Measurements from ENCODE around the gene LAMA2.

The LAMA2 gene

DNA sequence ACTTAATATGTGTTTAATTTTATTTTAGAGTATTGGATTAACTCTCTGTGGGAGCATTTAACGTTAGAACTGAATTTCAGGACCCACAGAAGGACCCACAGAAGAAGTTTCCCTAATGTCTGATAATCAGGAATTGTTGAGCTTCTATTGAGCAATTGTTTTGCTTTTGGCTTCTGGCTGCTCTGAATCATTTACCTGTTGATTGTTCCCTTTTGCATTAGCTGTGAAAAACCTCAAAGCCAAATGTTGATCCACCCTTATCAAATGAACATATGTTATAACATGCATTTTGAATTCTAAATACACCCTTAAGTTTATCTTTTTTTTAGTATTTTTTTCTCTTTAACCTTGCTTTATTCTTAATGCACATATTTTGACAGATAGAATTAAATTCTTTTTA, 393.5 kb downstream of the LAMA2 start:
- no peak for DNase-seq

DNA sequence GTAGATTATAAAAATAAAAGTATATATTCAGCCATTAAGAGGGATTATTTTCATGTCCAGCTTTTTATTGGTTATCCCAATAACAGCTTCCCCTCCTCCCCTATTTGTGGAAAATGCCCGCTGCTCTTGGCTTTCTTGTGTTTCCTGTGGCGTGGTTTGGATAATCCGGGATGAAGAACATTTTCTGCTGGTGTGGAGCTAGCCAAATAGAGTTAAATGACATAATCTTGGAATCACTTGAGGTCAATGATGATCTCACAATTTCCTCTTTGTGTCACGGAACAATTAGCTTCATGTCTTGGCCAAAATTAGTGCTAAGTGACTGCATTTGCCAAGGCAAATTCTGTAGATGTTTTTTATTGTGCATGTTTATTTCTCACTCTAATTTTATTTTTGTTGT, 394.0 kb downstream of the LAMA2 start:
- no peak for DNase-seq

DNA sequence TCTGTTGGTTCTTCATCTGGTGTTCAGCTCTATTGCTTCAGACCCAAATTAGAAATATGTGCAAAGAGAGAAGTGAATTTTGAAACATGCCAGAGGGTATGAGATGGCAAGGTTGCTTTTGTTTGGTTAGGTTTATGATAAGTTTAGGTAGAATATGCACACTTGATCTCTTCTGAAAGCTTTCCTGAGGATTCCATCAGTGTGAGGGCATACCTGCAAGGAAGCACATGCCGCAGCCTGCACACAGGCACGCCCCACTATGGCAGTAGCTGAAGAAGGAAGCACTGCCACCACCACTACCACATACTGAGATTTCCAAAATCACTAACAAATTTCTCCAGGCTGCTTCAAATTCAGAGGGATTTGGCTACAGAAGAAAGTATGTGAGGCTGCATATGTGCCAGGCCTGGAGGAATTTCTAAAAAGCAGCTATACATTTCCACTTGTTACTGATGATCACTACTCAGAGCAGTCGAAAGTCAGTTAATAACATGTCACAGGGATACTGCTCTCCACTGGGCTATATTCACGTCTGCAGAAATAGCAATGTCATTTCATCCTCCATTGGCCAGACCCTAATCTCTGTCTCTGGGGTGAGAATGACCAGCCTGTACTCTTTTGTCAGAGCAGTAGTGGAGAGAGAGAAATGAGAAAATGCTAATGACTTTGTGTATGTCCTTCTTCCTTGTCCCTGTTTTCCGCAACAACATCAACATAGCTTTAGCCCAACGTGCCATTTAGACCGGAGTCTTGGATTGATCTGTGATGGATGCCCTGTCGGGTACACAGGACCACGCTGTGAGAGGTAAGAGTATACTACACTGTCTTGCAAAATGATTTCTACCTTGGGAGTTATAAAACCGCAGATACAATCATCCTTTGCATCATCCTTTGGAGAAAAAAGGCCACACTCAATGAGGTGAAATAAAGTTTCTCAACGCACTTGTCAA, 396.7 kb downstream of the LAMA2 start:
- no peak for DNase-seq

DNA sequence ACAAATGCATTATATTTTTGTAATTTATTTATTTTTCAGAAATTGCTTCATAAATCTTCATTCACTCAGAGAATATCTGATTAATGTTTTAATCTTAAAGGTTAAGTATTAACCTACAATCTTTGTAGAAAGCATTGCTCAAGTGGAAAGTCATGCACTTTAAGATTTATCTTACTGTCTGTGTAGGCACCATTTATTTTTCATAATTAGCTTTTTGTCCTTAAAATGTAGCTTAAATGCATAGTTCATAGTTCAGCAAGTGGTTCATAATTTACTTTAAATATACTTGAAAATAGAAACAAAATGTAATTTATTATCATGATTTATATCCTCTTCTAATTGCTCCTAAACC, 397.3 kb downstream of the LAMA2 start:
- no peak for DNase-seq

DNA sequence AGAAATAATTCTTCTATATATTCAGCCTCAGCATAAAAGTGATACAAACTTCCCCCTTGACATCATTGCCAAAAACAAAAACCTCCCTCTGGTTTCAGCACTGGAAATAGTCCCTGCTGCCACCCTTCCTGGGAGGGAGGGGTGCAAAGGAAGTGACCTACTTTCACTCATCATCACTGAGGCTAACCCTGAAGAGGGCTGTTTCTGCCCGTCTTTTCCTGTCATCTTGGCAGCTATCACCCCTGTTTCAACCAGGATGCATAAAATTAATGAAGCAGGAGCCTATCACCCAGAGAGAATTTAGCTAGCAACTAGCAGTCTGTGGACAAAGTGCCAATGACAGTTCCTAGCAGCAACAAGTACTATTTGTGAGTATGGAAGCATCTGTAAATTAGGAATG, 397.8 kb downstream of the LAMA2 start:
- no peak for DNase-seq

DNA sequence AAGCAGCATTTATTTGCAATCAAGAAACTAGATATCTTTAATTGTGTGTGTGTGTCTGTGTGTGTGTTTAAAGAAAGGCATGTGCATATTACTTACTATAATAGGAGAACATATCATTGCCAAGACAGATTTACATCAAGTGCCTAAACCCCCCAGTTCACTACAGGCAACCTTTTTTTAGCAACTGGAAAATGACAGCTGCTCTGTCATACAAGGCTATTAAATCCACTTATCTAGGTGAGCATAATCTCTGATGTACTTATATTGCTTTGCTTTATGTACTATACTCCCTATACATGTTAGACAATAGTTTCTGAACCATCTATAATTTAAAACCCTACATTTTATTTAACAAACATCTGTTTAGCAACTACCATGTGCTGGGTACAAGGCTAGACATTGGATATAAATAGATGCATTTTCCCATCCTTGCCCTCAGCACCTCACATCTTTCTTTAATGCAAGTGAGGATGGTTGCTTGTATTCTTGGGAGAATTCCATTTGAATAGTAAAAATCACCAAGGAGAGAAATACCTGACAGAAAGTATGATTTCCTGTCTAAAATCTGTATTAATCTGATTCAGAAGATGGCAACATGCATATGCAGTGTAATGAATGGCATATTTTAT, 398.3 kb downstream of the LAMA2 start:
- no peak for DNase-seq

DNA sequence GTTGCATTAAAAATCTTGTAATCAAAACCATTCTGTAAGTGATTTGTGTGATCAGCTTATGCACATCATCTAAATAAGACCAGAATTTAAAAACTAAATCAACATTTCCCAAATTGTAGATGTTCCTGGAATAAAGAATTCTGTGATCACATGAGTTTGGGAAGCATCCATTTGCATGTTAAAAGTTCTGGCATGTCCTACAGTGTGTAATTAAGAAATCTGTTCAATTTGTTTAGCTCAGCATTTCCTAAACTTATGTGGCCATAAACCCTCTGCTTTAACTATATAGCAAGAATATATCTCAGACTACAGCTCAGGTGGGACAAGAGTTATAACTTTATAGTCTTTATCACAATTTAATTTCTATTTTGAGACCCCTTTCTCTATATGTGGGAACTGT, 399.1 kb downstream of the LAMA2 start:
- no peak for DNase-seq

DNA sequence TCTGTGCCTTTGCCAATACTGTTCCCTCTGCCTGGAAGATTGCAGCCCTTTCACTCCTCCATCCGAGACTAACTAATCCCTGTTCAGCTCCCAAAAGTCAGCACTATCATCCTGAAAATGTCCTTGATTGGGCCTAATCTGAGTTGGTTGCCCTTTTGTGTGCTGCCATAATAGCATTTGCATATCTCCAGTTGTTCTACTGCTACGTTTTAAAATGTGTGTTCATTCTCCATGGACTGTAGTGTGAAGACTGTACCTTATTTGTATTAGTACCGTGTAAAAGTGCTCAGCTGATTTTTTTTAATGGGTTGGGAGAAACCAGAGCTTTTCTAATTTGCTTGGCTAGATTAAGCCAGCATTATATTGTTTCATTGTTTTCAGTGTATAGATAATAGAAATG, 401.3 kb downstream of the LAMA2 start:
- DNase-seq = no peak

DNA sequence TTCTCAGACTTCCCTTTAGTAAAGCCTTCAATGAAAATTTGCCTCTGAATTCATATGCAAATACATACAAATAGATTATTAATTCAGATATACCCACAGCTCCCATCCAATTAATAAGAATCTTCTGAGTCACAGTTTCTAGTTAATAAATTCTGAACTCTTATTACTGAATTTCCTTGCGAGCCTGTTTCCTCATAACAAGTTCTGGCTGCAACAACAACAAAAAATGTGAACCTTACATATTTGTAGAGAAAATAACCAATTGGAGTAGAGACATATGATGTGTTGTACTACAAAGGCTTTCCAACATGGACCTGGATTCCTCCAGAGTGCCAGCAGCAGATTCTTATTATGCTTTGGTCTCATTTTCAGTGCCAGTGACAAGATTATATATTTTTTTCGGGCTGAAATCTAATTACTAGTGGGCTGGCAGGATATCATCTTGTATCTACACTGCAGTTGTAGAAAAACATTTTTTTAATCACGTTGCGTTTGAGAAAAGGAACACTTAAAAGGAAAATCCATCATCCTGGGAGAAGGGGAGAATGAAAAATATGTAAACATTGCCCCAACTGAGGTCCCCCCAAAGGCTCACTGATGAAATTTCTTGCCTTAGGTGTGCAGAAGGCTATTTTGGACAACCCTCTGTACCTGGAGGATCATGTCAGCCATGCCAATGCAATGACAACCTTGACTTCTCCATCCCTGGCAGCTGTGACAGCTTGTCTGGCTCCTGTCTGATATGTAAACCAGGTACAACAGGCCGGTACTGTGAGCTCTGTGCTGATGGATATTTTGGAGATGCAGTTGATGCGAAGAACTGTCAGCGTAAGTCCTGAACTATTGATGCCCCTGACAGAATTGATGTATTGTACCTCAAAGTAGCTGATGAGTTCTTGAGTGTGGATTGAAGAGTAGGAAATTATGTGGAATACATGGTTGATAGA, 404.6 kb downstream of the LAMA2 start:
- DNase-seq = no peak

DNA sequence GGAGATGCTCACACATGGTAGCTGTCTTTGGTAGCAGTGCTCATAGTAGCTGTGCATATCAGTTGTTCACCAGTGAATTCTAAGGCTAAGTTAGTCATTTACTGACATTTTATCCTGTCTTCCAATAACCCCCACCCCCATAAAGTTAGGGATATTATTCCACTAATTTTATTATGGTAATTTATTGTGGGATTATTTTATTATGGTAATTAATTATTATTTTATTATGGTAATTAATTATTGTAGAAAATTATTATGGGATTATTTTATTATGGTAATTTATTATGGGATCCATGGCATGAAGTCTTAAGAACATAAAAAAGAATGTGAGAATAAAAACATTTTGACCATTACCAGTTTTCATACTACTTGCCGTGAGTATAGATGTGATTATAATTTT, 406.5 kb downstream of the LAMA2 start:
- no peak for DNase-seq

DNA sequence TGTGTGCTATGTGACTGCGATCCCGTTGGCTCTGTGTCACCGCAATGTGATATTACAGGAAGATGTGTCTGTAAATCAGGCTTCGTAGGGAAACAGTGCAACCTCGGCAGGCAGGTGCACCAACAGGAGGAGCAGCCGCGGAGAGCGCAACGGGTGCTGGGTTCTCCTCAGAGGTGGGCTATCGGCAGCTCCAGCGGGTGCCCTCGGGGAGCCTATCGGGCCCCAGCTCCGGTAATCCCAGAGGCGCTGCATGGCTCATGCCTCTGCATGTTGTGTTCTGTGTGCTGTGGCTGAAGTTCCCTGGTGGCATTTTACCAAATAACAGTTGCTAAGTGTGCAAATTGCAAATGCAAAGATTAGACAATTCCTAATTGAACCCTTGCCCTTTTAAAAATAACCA, 409.9 kb downstream of the LAMA2 start:
- DNase-seq = no peak

DNA sequence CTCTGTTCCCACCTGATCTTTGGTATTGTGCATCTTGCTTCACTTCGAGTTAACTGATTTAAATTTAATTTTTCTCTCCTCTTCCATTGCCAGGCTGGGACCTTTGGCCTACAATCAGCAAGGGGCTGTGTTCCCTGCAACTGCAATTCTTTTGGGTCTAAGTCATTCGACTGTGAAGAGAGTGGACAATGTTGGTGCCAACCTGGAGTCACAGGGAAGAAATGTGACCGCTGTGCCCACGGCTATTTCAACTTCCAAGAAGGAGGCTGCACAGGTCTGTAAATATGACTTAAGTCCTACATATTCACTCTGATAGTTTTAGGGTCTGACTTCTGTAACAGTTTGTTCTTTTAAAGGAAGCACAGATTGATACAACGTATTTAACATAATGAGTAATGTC, 414.7 kb downstream of the LAMA2 start:
- DNase-seq = no peak

DNA sequence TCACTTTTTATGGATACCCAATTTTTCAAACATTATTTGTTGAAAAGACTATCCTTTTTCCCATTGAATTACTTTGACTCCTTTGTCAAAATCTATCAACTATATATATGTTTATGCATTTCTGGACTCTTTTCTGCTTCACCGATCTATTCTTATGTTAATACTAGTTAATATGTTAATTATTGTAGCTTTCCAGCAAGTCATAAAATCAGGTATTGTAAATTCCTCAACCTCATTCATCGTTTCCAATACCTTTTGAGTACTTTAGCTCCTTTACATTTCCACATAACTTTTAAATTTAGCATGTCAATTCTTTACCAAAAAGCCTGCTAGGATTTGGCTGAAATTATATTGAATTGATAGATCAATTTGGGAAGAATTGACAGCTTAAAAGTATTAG, 419.7 kb downstream of the LAMA2 start:
- DNase-seq = no peak

DNA sequence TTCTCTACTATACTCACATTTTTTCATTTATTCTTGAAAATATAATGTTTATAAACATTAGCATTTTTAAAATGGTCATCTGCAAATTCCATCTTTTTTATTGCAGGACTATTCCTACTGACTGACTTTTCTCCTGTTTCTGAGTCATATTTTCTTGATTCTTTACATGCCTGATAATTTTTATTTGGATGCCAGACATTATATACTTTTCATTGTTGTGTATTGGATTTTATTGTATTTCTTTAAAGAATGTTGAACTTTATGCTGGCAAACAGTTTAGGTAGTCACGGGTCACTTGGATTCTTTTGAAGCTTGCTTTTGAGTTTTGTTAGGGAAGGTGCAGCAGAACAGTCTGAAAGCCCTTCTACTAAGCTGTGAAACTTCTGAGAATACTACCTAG, 423.9 kb downstream of the LAMA2 start:
- no peak for DNase-seq

DNA sequence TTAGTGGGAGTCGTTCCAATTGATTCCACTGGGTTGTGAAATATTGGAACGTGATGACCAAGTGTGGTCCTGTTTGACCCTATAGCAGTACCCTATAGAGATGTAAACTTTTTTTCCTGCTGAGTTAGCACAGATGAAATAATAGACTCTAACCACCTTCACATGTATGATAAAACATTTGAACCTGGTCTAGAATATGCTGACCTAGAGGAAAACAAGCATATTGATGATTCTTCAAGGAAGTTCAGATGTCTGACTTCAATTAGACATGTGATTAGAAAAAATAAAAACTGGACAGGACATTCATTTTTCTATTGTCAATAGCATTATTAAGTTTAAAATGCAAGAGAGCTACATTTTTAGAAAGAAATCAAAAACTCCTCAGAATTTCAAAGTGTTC, 424.9 kb downstream of the LAMA2 start:
- DNase-seq = no peak

DNA sequence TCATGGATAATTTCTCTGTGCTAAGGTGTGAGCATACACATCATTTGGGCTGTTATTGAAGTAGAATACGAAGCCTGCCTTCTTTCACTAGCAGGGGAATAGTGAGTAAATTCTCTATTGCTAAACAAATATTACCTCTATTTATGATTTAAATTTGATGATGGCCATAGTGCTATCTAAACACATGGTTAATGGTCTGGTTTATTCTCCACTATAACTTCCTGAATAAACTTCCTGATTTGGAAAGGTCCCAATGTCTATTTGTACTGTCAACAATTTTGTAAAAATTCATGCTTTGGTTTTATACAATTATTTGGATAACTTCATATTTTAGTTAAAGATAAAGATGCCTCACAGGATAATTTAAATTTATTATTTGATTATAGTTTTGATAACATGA, 426.2 kb downstream of the LAMA2 start:
- no peak for DNase-seq

DNA sequence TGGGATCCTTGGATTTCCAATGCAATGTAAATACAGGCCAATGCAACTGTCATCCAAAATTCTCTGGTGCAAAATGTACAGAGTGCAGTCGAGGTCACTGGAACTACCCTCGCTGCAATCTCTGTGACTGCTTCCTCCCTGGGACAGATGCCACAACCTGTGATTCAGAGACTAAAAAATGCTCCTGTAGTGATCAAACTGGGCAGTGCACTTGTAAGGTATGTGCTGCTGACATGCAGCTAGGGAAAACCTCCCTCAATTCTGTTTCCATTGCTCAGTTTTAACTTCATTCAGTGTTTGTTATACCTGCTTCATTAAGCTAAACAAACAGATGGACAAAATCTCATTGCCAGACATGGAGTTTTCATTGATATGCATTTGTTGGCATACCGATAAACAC, 429.9 kb downstream of the LAMA2 start:
- DNase-seq = no peak

DNA sequence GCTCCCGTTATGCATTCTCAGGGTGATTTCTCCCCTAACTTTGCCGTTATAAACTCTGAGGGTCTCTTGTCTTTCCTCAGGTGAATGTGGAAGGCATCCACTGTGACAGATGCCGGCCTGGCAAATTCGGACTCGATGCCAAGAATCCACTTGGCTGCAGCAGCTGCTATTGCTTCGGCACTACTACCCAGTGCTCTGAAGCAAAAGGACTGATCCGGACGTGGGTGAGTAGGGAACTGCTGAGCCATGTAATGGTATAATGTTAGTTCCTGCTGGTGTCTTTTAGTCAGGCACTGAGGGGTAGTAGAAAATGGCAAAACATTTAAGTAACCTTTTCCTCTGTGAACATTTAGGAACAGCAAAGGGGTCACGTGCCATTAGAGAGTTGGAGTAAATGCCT, 431.6 kb downstream of the LAMA2 start:
- DNase-seq = no peak

DNA sequence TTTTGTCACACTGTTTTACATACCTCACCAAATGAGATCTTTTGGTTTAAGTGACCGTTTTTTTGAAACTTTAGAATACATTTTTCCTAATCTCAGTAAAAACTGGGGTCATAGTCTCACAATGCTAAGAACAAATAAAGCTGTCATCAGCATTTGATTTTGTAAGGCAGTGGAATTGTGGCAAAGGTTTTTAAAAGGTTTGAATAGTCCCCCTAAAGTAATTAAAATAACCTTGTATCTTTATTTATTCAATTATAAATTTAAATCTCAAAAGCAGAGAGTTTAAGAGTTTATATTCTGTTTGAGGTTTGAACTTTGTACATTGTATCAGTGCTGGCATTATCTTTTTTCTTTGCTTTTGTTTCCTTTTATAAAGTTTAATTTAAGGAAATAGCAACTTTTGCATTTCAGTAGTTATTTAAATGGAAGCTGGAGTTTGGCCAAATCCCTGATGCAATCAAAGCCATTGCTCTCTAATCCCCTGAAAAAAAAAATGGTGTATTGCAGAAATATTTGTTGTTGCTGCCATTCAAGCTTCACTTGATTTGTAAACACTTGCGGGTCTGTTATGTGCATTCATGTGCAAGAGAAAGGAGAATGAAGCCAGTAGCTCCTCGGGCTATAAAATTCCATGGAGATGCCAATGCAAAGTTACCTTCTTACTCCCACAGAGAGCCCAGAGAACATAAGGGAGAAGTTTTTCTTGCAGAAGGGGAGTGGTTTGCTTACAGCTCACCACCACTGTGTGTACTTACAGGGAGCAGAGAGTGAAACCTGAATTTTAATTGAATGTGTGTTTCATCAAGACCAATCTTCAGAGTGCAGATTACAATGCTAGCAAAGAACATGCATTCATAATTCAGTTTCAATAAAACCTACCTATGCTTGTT, 435.2 kb downstream of the LAMA2 start:
- no peak for DNase-seq

DNA sequence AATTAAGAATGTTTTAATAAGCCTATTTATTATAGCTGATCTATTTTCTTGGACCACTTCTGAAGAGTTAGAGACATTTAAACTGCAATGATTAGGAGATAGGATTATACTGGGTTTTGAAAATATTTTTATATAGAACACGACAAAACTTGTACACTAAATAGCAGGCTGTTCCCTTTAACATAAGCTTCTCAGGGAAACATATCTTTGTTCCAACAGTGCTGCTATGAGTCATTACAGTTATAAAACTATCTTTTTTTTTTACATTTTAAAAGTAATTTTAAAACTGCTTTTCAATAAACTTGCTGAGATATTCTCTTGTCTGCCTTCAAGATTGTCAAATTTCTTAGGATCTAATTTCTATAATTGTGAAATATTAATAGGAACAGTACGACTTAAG, 438.0 kb downstream of the LAMA2 start:
- no peak for DNase-seq

DNA sequence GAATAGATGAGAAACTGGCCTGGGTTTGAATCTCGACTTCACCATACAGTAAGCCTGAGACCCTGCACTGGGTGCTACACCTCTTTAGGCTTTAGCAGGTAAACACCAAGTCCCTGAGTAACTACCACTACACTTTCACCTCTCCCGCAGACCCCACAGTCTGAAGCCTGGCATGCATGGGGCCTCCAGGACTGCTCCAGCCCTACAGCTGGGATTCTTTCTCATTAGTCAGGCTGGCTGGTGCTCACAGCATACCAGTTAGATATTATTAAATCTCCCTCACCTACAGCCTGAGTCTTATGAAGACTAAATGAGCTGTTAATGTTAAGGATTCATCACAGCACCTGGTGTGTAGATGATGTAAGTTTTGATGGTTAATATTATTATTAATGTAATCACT, 438.4 kb downstream of the LAMA2 start:
- DNase-seq = no peak

DNA sequence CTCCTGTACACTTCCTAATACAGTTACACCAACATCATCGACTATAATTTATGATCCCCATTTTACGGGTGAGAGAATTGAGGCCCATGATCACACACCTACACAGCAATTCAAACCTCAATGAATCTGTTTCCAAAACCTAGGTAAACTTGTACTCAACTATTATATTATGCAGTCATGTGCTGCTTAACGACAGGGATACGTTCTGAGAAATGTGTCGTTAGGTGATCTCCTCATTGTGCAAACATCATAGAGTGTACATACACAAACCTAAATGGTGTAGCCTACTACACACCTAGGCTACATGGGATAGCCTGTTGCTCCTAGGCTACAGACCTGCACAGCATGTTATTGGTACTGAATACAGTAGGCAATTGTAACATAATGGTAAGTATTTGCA, 441.4 kb downstream of the LAMA2 start:
- DNase-seq = no peak

DNA sequence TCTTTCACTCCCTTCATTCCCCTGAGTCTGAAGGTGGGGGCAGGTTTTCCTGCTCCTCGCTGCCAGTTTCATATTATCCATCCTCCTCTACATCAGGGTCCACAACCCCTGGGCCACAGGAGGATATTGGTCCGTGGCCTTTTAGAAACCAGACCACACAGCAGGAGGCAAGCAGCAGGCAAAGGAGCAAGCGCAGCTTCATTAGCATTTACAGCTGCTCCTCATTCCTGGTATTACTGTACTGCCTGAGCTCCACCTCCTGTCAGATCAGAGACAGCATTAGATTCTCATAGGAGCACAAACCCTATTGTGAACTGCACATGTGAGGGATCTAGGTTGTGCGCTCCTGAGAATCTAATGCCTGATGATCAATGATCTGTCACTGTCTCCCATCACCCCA, 446.7 kb downstream of the LAMA2 start:
- no peak for DNase-seq

All from SHP77 (cell line).